Cortex of kidney (tissue), 1 donor: ENCODE data around the gene CMPK2.
"Not testable (repeated sequence)": the region's sequence is repeated elsewhere in the genome, so short reads cannot be mapped to it uniquely, and the experiment has no call there.

Experiments used
- DNase-seq: peaks from one replicate; lab custom pipeline; 2025; lab: John Stamatoyannopoulos, UW

CMPK2 gene, protein sequence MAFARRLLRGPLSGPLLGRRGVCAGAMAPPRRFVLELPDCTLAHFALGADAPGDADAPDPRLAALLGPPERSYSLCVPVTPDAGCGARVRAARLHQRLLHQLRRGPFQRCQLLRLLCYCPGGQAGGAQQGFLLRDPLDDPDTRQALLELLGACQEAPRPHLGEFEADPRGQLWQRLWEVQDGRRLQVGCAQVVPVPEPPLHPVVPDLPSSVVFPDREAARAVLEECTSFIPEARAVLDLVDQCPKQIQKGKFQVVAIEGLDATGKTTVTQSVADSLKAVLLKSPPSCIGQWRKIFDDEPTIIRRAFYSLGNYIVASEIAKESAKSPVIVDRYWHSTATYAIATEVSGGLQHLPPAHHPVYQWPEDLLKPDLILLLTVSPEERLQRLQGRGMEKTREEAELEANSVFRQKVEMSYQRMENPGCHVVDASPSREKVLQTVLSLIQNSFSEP

DNA sequence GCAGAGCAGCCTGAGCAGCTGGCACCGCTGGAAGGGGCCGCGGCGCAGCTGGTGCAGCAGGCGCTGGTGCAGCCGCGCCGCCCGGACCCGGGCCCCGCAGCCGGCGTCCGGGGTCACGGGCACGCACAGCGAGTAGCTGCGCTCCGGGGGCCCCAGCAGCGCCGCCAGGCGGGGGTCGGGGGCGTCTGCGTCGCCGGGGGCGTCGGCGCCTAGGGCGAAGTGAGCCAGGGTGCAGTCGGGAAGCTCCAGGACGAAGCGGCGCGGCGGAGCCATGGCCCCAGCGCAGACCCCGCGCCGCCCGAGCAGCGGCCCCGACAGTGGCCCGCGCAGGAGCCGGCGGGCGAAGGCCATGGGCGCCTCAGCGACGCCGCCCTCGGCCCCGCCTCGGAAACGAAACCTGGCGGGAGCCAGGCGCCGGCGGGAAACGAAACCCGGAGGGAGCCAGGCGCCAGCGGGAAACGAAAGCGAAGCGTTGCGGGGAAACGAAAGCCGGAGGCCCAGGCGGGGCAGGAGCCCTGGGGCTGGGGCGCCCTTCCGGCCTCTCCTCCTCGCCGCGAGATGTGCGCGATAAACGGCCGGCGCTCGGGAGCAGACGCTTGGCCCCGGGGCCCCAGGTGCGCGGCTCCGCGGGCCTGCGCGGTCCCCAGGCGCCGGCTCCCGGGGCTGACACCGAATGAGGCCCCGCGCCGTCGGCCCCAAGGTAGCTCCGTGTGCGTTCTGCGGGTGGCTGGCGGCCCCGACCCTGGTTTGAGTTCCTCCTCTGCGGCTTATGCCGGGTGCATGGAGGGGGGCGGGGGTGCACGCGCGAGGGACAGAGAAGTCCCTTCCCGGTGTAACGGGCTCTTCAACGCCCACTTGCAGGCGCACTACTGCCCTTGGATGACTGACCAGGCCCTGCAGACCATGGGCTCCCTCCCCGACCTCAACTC lies at the start of gene CMPK2:
Gene CMPK2, minus strand, starts transcription at position 562 of the 929 bp plus-strand sequence. Its CDS starts 211 bp downstream, at position 351.
- DNase-seq = no peak

DNA sequence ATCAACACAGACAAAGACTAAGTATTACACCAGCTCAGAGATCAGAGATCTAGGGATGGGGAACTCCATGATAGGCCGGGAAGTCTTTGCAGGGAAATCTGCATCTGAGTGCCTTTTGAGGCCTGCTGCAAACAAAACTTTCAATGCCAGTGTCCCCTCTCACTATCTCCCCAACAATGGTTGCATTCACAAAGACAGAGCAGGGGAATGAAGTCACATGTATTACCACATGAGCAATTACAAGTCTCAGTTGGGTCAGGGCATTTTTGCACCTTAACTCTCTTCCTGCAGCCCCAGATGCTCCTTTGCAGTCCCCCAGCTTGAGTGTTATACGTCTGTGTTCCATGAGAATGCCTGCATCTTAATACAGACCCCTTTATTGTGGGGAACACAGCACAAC lies 49.7 kb upstream of the CMPK2 start:
- no peak for DNase-seq

DNA sequence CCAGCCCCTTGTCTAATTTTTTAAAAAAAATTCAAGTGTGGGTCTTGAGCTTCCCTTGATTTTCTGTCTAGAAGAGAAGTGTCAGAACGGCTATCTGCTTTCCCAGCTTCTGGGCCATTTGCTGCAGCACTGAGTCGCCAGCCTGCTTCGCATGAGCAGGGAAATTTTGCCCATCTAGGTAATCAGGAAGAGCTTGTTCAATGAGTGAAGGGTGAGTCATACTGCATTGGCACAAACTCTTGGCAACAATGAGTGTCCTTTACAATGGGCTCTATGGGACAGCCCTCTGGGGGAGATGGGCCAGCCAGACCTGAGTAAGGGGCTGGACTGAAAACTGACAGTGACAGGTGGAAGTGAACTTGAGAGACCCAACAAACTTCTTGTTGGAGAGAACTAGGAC lies 49.1 kb upstream of the CMPK2 start:
- DNase-seq = no peak

DNA sequence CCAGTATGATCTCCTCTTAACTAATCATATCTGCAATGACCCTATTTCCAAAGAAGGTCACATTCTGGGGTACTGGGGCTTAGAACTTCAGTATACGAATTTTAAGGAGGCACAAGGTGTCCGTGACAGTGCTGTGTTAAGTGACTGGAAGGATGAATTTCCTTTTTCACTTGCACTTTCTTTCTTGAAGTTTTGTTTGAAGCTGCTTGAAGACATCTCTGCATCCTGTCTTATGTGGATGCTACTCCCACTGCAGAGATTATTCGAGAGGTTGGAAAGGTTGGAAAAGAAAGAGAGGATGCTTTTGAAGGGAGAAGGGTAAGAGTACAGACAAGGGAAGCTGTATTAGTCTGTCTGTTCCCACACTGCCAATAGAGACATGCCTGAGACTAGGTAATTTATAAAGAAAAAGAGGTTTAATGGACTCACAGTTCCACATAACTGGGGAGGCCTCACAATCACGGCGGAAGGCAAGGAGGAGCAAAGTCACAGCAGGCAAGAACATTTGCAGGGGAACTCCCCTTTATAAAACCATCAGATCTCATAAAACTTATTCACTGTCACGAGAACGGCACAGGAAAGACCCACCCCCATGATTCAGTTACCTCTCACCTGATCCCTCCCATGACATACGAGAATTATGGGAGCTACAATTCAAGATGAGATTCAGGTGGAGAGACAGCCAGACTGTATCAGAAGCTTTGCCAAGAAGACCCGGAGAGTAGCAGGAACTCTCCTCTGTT lies 47.9 kb upstream of the CMPK2 start:
- no peak for DNase-seq

DNA sequence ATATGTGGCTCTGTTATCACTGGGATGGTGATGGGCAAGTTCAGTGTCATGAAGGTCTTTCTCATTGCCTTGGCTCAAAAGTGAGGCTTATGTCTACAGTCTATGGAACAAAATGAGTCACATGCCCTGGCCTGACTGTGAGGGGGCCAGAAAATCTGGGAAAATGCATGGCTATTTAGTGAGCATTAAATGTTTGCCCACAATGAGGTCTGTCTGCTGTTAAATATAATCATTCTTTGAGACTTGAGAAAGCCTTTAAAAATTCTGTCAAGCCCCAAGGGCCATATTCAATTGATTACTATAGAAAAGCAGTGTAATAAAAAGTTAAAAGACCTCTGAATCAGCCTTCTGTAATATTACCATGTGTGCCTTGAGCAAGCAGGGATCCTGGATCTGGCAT lies 46.0 kb upstream of the CMPK2 start:
- DNase-seq = no peak

DNA sequence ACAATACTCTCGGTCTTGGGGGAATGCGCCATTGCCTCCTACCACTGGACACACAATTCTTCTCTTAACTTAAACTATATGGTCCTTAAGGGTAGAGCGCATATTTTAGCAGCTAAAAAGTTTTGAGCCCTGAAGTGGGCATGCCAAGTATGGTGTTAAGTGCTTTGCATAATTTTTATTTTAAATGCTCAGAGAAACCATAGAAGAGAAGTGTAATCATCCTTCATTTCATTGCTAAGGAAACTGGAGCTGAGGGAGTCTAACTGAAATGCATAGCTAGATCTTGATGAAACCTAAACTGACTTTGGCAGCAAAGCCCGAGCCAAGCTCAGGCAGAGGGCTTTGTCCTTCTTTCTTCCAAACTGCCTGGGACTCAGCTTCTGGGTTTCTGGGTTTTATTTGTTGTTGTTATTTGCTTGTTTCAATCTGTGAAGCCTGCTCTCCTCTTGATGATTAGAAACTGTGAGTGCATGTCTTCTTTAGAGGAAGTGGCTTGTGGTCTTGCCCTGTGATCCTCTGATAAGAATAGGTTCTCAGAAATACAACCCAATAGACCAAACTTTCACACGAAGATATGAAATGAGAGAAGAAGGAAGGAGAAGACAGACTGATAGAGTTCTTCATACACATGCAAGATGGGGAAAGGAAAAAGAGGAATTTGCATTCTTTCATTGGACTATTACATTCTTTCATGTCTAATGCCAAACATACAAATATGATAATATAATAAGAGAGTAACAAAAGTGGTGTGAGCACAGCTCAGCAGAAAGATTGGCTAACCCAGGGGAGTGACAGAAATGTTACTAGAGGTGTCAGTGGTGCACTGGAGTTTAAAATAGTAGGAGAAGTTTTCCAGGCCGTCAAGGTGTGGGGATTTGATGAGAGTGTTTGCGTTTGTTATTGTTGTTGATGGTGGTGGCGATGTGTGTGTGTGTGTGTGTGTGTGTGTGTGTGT lies 44.0 kb upstream of the CMPK2 start:
- no peak for DNase-seq

DNA sequence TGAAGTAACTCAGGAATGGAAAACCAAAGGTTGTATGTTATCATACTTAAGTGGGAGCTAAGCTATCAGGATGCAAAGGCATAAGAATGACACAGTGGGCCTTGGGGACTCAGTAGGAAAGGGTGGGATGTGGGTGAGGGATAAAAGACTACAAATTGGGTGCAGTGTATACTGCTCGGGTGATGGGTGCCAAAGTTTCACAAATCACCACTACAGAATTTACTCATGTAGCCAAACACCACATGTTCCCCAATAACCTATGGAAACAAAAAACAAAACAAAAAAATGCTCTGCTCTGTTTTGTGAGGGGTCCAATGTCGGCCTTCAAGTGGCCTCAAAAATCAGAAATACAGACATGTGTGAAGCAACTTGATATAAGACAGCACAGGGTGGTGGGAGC lies 42.6 kb upstream of the CMPK2 start:
- DNase-seq = no peak

DNA sequence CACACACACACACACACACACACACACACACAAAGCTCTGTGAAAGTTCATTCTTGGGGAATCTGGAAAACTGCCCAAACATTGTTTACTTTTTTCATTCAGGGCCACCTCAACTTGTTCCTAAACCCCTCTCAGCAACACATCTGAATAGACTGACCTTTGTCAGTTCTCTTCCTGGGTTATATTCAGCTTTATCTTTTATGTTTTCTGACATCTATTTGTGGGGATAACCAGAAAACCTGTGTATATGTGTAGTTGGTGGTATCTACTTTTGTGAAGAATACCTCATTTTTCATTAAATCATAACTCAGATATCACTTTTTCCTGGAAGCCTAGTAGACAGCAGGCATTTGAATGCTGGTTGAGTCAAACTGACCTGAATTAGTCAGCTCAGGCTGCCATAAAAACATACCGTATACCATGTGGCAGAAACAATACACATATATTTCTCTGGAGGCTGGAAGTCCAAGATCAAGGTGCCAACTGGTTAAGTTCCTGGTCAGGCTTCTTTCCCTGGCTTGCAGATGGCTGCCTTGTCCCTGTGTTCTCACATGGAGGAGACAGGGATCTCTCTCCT lies 40.5 kb upstream of the CMPK2 start:
- no peak for DNase-seq

DNA sequence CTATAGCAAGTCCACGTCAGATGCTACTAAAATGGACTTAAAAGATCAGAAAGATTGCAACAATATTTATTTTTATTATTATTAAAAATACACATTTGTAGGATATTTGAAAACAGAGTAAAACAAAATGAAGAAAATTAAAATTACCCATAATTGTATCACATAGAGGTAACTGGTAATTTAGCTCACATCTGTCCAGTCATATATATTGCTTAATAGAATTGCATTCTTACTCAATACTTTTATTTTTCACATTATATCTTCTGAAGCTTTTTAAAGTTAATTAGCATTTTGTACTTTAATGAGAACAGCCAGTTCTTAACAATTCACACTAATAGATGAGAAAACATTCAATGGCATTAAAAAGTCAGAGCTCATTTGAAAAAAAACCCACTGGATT lies 40.0 kb upstream of the CMPK2 start:
- no peak for DNase-seq

DNA sequence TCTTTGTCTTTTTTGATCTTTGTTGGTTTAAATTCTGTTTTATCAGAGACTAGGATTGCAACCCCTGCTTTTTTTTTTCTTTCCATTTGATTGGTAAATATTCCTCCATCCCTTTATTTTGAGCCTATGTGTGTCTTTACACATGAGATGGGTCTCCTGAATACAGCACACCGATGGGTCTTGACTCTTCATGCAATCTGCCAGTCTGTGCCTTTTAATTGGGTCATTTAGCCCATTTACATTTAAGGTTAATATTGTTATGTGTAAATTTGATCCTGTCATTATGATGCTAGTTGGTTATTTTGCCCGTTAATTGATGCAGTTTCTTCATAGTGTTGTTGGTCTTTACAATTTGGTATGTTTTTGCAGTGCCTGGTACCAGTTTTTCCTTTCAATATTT lies 36.9 kb upstream of the CMPK2 start:
- DNase-seq = not testable (repeated sequence)

DNA sequence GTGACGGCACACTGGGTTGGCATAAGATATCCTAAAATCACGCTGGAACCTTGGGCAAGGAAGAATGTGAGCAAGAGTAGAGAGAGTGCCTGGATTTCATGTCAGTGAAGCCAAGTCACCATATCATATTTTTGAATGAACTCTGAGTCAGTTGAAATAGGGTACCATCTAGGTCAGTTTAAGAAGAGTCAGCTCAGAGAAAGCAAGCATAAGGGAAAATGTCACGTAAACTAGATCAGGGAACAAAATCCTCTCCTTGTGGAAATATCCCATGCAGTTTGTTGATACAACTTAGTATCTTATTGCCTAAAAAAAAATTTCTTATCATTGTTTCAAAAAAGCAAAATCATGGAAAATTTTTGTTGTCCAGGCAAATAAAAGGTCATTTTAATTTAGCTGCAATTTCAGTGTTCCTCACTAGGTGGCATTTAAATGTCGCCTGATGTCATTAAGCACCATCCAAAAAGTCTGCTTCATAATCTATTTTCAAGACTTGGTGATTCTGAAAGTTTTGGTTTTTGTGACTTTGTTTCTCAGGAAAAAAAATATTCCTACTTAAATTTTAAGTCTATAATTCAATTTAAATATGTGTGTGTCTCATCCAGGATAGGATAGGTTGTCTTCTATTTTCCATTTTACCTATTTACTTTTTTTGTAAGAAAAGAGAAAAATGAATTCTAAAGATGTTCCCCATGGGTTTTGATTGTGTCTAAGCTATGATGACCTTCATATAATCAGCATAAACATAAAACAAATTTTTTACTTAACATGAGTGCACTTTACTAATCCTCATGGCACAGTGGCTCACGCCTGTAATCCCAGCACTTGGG lies 31.4 kb upstream of the CMPK2 start:
- DNase-seq = no peak

DNA sequence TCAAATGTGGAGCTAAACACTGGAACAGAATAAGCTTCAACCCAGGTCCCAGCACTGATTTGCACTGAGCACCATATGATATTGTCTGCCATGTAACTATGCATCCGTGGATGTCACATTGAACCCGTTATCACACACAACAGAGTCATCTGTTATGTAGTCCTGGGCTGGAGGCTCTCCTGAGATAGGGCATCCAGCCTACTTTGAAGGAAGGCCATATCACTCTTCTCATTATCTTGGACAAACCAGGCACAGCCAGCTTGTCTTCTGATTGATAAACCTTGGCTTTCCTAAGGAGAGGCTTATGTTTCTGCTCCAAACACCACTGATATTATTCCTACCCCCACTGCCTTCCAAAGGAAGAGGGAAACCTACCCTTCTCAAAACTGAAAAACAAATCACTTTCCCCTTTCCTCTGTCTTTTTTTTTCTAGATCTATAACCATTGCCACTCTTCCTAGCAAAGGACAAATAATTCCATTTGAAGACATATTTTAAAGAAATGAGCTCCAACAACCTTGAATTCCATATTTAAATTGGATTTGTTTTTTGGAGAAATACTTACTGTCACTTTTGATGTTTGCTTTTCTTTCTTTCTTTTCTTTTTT lies 28.3 kb upstream of the CMPK2 start:
- DNase-seq = no peak

DNA sequence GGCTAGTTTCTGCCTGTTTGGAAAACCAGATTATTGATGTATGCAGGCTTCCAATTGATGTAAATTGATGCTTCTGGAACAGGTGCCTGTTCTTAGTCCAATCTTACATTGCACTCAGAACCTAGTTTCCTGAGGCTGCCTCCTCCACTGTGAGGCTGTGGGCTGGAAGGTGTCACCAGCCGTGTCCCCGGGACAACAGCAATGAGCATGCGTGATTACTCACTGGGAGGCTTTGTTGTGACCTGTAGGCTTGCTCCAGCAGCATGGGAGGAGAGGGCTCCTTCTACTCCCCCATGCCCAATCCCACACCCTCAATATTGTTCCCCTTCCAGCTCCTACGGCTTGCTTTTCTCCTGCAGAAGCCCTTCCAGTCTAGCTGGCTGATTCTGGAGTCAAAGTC lies 23.0 kb upstream of the CMPK2 start:
- DNase-seq = no peak

DNA sequence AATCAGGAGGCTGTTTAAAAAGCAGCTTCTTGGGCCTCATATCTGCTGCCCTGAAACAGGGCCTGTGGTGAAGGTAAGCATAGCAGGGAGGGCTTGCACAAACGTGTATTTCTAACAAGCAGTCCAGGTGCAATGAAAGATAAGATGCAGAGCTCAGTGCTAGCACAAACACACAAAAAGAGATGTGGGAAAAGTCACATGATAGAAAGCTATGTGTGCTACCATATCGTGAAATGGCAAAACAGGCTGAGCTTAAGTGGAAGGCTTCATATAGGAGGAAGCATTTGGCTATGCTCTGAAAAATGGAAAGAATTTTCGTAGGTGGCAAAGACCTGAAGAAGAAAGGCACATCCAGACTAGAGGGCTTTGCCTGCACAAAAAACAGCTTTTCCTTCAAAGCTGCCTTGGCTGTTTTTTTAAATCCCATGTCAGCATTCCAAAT lies 22.1 kb upstream of the CMPK2 start:
- DNase-seq = no peak

DNA sequence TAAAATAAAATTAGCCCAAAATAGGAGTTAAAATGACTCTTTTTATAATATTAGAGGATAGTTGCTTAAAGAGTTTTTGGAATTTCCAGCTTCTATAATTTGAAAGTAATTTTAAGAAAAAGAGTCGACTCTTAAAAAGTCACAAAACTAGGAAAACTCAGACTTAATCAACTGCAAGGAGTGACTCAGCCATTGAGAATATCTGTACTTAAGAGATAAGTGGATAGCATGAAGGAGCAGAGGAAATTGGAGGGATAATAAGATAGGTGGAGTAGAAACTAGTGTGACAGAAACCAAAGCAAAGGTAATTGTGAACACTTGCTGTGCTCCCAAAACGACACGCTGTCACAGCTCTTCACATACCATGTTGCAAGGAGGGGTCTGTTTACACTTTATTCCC lies 20.3 kb upstream of the CMPK2 start:
- DNase-seq = no peak

DNA sequence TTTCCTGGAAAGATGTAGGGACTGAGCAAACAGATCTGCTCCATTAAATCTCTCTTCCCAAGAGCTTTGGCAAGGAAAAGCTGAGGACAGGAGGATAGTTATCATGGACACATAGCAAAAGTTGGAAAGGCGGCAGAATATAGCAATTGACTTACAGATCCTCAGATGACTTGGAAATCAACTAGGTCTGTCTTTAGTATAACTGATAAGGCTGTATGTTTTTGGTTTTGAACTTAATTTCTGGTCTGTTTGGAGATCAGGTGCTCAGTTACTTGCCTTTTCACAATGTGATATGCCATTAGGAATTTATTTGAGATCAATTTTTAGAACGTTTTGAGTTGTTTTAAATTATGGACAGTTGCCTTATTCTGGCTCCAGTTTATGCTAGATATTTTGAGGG lies 19.8 kb upstream of the CMPK2 start:
- no peak for DNase-seq

DNA sequence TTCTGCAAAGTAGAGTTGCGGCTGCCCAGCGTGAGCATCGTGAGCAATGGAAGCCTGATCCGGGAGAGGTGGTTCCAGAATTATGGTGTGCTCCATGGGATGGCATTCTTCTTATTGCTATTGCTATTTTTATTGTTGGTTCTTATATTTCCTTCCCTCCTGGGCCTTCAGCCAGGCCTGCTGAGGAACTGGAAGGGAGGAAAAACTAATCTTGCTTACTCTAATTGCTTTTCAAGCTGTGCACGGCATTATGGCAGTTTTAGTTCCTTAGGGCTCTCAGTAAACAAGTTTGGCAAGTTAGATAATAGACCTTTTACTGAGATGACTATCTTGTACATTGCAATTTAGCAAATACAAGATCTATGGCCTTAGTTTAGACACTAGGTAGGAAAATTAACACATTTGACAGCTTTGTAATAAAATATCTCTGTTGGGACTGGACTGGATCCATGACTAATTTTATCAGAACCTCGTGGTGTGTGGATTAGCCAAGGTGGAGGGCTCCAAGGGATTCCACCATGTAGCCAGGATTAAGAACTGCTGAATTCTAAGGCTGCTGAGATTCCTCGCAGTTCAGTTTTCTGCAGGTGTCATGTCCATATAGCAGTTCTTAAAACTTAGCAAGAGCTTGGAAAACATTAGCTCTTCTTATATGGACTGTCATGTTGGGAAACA lies 17.9 kb upstream of the CMPK2 start:
- no peak for DNase-seq

DNA sequence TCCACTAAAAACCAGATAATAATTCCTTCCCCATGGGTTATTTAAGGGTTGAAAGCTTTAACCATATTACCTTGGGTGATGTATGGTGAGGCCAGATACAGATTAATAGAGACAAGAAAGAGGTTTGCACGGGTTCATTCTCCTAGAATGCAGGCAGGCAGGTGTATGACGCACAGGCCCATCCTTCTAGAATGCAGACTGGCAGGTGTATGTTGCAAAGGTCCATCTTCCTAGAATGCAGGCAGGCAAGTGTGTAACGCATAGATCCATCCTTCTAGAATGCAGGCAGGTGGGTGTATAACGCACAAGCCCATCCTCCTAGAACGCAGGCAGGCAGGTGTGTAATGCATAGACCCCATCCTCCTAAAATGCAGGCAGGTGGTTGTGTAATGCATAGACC lies 15.8 kb upstream of the CMPK2 start:
- no peak for DNase-seq

DNA sequence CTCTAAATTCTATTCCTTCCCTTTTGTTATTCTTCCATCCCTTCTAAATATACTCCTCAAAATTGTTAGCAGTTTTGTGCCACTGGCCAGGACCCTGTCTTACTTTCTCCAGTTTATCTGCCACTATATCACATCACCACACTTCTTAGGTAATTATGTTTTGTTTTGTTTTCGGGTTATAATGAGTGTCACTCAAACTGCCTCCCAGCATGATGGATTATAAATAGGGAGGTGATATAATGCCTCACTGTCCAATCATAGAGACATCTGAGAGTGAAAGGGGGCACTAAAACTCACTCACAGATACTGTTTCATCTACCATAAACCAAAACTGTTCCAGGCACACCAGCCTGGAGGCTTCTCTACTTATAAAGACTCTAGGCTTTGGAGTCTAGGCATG lies 15.3 kb upstream of the CMPK2 start:
- no peak for DNase-seq
